IPS DF 4.7 (cell line): ENCODE measurements around the gene CAPN13.

Source experiments
- DNase-seq: peaks from one replicate; pipeline ENCODE4 v3.0.0-alpha.2; 2013; ENCODE audit warnings: low spot score; ENCODE audit errors: extremely low read depth

CAPN13 gene, protein sequence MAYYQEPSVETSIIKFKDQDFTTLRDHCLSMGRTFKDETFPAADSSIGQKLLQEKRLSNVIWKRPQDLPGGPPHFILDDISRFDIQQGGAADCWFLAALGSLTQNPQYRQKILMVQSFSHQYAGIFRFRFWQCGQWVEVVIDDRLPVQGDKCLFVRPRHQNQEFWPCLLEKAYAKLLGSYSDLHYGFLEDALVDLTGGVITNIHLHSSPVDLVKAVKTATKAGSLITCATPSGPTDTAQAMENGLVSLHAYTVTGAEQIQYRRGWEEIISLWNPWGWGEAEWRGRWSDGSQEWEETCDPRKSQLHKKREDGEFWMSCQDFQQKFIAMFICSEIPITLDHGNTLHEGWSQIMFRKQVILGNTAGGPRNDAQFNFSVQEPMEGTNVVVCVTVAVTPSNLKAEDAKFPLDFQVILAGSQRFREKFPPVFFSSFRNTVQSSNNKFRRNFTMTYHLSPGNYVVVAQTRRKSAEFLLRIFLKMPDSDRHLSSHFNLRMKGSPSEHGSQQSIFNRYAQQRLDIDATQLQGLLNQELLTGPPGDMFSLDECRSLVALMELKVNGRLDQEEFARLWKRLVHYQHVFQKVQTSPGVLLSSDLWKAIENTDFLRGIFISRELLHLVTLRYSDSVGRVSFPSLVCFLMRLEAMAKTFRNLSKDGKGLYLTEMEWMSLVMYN

DNA sequence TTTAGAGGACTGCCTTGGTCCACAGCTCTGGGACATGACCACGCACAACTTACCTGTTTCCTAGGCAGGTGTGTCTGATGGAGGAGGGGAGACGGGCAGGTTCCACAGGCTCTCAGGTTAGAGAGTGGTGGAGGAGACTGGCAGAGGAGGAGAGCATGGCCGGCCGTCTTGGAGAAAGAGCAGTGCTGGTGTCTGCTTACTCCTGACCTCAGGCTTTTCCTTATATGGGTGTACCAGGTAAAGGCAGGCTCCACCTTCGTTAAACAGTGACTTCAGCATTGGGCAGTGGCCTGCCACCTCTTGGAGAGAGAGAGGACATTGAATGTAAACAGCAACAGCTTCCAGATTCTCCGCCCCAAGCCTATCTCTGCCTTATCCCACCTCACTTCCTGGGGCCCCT is at the start of gene CAPN13:
CAPN13 (minus strand) TSS at position 198 of the 400 bp plus-strand sequence. CDS start 20,121 bp downstream, outside the sequence.
- DNase-seq = peak; percentile 66

DNA sequence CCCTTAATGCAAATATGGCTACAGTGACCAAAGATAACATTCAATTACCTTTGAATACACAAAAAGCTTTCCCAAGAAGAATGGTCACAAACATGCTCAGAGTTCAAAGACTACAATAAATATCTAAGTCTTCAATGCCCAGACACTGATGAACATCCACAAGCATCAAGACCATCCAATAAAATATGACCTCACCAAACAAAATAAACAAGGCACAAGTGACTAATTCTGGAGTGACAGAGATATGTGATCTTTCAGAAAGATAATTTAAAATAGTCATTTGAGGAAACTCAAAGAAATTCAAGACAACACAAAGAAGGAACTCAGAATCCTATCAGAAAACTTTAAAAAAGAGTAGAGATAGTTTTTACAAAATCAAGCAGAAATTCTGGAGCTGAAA is 40.6 kb upstream of the CAPN13 start:
- no peak for DNase-seq

DNA sequence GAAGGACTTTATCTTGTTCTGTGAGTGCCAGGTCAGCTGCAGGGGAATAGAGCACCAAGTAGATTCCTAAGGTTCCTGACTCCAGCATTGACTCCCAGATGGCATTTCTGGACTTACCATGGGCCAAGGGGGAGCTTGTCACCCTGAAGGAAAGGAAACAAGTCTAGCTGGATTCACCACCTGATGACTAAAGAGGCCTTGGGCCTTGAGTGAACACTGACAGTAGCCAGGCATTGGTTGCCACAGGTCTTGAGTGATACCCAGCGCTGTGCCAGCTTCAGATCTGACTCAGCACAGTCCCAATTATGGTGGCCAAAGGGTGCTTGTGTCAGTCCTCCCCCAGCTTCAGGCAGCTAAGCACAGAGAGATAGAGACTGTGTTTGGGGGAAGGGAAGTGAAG is 40.1 kb upstream of the CAPN13 start:
- DNase-seq = no peak

DNA sequence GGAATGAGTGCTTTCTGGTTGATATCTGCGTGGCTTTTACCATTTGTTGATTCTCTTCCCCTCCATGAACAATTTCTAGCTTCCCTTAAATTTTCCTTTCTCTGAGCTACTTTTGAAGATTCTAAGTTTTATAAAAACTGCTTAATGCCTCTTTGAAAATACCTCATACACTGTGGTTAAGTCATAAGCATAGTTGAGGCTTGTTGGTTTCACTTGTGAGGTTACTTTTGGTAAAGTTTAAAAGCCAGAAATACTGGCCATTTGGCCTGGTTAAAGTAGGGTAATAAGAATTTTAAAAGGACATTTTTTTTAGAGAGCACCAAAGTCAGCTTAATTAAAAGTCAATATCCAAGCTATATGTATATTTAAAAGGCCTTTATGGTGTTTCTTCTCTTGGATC is 21.3 kb upstream of the CAPN13 start:
- no peak for DNase-seq

DNA sequence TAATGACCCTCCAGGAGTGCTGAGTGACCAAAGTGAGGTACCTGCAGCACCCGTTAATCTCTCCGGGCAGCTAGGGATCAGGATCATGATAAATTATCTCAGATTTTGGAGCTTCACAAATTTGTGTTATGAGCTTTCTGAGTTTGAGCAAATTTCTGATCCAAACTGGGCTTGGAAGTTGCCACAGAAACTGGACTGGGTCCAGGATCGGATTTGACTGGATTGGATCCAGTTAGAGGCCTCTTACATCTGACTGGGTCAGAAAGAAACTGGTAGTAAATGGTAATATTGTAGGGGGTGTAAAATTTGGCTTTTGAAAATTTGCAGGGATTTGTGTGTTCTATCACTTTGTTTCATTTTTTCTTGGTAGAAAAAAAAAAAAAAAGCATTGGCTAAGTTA is 19.7 kb upstream of the CAPN13 start:
- DNase-seq = no peak

DNA sequence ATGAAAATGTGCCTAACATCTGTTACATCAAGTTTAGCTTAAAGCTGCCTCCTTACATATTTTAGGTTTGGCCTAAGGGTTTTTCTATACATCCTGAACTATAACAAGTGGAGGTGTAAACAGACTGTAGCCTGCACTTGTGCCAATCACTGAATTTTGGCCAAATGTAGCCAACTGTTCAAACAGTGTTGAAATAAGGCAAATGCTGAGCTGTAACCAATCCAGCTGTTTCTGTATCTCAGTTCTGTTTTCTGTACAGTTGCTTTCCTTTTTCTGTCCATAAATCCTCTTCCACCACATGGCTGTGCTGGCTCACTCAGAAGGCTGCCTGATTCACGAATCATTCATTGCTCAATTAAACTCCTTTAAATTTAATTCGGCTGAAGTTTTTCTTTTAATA is 19.2 kb upstream of the CAPN13 start:
- no peak for DNase-seq

DNA sequence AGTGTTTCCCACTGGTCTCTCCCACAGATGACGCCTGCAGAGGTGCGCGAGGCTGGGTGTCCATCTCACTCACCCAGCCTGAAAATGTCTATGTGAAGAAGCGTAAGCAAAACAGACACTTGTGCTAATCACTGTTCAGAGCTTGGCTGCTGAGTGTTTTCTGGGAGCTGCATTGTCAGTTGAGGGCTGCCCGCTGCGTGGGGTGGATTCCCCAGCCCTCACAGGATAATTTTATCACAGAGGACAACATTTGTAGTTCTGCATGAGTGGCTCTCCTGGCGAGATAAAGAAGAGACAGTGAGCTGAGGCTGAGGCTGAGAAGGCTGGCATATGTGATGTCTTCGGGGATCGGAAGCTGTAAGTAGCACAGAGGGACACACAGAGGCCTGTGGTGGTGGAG is 16.2 kb upstream of the CAPN13 start:
- DNase-seq = no peak

DNA sequence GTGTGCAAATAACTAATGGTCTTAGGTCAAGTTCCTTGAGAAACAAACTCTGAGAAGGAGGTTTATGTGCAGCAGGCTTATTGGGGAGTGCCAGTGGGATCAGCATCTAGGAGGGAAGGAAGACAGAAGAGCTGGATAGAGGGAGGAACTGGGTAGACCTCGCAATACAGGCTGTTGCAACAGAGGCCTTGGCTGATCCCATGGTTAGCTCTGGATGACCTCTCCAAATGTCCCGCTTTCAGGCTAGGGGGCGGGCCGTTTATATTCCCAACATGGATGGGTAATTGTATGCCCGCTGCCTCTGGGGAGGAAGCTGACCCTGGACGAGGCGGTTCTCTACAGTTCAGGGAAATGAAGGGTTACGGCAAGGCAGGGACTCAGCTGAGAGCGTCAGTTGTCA is 14.7 kb upstream of the CAPN13 start:
- DNase-seq = no peak

DNA sequence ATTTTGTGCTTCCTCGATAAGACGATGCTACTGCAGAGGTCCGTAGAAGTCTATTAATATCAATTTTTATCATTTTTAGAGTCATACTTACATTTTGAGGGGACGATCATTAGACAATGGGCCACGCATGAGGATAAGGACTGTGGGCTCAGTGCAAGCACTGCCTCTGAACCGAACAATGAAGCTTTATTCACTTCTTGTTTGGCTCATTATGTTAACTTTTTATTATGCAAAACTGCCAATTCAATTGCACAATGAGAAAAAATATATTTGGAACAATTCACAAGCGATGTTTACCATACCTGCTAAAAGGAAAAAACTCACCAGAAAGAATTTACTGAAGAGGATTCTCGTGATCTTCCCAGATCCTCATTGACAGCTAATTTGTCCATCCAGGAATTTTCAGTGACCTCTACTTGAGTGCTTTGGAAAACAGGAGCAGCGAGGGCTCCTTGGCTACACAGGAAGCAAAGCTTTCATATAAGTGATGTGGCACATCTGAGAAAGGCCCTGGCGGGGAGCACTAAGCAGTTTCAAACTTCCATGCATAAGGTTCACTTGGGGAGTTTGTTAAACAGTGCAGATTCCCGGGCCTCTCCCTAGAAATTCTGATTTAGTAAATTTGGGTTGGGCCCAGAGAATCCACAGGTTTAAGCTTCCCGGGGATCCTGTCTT is 13.3 kb upstream of the CAPN13 start:
- no peak for DNase-seq

DNA sequence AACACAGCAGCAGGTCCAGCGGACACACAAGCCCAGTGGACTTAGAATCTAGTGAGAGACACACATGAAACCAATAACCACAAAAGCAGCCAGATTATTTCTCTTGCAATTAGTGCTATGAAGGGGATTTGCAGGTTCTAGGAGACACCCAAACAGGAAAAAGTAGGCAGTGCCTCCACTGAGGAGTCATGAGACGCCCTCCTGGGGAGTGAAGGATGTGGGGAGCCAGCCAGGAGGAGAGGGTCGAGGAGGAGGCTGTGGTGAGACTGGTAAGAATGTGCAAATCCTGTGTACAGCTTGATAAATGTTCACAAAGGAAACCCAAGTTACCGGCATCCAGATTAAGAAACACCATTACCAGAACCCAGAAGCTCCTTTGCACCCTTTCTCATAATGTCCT is 2.7 kb upstream of the CAPN13 start:
- DNase-seq = no peak

DNA sequence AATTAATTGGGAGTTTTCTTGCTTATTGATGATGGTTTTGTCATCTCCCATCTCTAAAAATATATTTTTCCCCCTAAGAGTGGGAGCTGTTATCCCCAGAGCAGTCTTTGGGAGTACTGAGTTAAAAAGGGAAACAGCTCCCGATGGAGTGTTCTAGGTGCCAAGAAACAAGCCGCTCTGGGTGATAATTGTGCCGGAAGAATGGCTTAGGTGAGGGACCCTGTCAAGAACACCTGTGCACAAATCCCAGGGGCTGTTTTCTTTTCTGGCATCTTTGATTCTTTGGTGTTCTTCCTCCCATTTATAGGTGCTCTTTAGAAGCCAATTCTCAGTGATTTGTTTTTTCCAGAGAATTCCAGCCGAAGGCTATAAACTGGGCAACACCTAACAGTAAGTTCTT is 1.4 kb upstream of the CAPN13 start:
- DNase-seq = no peak

DNA sequence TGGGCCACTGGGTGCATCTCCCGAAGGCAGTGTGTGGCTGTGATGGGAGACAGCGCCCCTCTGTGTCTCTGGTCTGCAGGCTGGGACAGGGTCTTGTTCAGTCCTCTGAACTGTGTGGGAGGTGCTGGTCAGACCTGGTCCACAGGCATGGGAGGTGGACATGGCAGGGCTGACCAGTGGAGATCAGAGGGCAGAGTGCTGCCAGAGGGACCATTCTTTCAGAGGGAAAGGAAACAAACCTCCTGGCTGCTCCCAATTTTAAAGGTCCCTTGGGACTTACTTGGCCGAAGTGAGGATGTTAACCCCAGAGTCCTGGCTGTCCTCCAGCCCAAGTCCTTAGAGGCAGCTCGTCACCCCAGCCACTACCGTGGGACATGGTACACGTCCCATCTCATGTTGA is 4.0 kb downstream of the CAPN13 start:
- no peak for DNase-seq

DNA sequence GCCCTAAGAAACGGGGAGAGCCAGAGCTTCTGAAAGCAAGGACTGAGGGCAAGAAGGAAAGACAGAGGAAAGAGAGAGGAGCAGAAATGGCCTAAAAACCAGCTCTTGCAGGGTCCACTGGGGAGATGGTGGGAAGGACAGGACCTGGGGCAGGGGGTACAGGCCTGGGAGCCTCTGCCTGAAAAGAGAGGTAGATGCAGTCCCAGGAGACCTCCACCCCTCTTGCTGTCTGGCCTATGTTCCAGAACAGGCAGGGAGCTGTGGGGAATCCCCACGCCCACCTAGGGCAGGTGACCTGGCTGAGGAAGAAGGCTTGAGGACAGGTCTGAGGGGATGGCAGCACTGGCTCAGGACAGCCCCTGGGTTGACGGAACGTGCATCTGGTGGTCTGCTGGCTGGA is 4.6 kb downstream of the CAPN13 start:
- DNase-seq = no peak

DNA sequence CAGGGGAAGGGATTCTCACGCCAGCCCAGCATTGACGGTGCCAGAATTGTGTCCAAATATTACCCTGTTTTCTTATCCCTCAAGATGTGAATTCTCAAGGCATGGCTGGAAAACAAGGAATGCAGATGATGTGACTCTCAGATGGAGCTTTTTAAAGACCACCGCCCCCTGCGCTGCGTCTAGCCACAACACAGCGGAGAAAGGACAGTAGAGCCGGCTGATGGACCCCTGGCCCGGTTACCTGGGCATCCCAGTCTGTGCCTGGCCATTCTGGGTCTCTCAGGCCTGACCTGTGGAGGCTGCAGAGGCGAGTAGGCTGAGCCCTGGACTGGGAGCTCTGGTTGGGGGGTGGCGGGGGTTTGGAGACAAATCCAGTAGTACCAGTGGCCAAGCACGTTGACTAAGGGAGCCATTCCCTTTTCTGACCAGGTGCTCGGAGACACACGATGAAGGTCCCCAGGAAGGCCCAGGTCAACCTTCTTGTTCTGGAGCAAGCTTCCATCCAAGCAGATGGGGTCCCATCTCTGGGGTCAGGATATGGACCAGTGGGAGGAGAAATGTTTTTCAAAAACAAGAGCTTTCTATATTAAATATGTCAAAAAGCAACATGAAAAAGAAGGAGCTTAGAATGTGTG is 5.3 kb downstream of the CAPN13 start:
- no peak for DNase-seq

DNA sequence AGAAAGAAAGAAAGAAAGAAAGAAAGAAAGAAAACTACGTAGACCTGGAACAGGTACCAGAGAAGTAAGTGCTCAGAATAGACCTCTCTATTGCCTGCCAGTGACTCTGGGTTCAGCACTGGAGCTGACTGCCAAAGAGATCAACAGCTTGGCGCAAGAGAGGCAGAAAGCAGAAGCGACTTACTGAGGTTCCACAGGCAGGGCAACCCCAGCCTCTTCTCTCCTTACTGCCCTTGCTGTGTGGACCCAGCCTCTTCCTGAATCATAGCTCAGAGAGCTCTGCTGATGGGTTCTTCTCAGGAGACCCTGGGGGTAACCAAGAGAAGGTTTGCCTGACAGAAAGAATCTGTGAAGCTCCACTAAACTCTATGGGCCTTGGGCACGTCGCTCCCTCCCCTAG is 7.1 kb downstream of the CAPN13 start:
- DNase-seq = no peak

DNA sequence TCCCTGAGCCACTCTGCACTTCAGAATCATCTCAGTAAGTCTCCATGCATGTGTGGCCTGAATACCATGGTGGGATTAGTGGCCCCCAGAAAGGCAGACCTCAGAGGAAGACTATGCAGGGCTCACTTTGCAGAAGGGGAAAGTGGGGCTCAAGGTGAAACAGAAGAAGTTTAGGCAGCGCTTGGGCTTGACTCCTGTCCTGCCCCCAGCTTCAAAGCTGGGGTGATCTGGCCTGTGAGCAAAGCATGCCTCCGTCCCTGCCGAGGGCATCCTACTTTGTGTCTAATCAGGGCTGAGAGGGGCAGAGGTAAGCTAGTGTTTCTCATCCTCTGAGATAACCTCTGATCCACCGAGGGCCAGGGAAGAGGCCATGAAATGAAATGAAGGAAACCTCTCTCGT is 7.9 kb downstream of the CAPN13 start:
- no peak for DNase-seq

DNA sequence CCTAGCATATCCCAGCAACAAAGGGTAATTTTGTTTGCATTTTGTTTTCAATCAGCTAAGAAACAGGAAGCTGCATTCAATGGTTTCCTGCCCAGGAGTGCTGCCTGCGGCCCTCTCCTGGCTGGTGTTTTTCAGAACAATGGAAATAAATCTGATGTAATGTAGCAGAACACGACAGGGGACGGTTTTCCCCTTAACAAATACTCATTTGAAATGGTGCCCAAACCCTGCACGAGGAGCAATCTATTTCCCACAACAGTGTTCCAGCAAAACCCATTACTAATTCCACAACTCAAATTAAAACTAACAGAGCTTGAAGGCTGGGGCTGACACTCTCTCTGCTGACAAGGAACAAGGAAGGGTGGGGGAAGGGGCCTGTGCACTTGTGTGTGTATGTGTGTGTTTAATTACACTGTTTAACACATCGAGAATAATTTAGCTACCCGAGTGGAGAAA is 8.7 kb downstream of the CAPN13 start:
- no peak for DNase-seq

DNA sequence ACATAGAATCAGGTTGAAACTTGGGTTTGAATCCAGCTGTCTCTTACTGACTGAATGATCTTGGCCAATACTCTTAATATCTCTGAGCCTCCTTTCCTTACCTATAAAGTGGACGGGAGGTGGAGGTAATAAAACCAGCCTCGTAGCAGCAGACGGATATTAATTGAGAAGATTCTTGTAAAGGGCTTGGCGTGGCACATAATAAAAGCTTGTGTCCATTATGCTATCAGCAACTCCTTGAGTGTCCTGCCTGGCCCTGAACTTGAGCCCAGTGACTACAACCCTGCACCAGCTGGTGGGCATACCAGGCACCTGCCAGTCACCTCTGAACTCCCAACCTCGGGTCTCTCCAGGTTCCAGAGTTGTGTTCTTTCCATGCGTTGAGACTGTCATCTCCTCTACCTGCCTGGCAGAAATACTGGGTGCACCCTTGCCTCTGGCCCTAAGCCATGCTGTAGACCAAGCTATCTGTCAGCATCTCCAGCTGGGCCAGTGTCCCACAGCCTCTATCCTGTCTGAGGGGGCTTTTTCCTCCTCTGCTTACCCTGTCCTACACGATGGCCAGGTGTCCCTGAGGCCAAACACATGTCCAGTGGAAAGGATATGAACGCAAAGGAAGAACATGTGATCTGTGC is 9.7 kb downstream of the CAPN13 start:
- DNase-seq = no peak

DNA sequence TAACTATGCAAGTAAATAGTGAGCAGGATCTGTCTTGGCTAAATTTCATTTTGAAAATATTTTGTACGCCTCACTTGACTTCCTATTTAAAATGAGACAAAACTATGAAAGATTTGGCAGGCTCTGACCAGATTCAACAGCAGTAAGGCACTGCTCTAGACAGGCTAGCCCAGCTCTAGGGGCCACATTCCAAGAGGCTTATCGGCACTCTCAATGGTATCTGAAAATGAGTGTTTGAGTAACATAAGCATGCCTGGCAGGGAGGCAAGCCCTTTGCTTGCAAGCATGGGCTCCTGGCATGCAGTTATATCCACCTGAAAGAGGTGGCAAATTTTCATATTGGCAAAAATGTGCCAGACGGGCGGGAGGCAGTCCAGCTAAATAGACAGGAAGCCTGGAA is 10.5 kb downstream of the CAPN13 start:
- DNase-seq = no peak

DNA sequence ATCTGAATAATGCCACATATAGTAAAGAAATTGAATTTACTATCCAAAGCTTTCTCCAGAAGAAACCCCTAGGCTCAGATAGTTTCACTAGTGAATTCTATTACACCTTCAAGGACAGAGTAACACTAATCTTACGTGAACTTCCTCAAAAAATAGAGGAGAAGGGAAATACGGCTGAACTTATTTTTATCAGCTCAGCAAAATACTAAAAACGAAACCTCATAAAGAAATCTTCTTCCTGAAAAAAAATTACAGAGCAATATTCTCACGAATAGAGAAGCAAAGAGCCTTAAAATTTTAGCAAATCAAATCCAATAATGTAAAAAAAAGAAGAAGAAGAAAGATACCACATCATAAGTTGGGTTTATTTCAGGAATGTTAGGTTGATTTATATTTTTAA is 14.7 kb downstream of the CAPN13 start:
- no peak for DNase-seq

DNA sequence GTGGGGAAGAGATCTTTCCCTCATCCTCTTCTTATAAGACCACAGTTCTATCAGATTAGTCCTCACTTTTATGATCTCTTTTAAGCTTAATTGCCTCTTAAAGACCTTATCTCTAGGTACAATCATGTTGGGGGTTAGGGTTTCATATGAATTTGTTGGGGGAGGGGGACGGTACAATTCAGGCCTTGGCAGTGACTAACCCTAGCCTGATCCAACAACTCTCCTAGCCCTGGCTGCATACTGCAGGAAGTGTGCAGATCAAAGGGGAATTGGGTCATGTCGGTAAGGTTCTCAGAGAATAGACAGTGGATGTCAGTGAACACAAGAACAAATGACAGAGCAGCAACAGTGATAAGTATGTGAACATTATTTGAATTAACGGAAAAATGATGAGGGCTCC is 16.4 kb downstream of the CAPN13 start:
- no peak for DNase-seq
